Measurements from ENCODE around the gene MICALL2.

Gene MICALL2

GRCh38 chr7:1493571-1493970 is 34.3 kb upstream of the MICALL2 start:
- in situ Hi-C loops (cut with MboI; ENCODE audit: low sequenced_read_pairs) = no loop called here

GRCh38 chr7:1493129-1493528 is 33.9 kb upstream of the MICALL2 start:
- in situ Hi-C loops (cut with MboI; ENCODE audit: low sequenced_read_pairs) = no loop called here

GRCh38 chr7:1492640-1493039 is 33.4 kb upstream of the MICALL2 start:
- in situ Hi-C loops (cut with MboI; ENCODE audit: low sequenced_read_pairs) = no loop called here

GRCh38 chr7:1492221-1492620 is 33.0 kb upstream of the MICALL2 start:
- in situ Hi-C loops (cut with MboI; ENCODE audit: low sequenced_read_pairs) = no loop called here

GRCh38 chr7:1490837-1491236 is 31.6 kb upstream of the MICALL2 start:
- in situ Hi-C loops (cut with MboI; ENCODE audit: low sequenced_read_pairs) = no loop called here

- in situ Hi-C loops (cut with MboI; ENCODE audit: low sequenced_read_pairs) = no loop called here
These were observed 30.1 kb upstream of the MICALL2 start for GRCh38 chr7:1489336-1489735.

- in situ Hi-C loops (cut with MboI; ENCODE audit: low sequenced_read_pairs) = no loop called here
These were observed 28.7 kb upstream of the MICALL2 start for GRCh38 chr7:1488016-1488415.

- in situ Hi-C loops (cut with MboI; ENCODE audit: low sequenced_read_pairs) = no loop called here
These were observed 28.2 kb upstream of the MICALL2 start for GRCh38 chr7:1487466-1487865.

- in situ Hi-C loops (cut with MboI; ENCODE audit: low sequenced_read_pairs) = no loop called here
These were observed 27.3 kb upstream of the MICALL2 start for GRCh38 chr7:1486571-1486970.

GRCh38 chr7:1485156-1485555 is 25.9 kb upstream of the MICALL2 start:
- in situ Hi-C loops (cut with MboI; ENCODE audit: low sequenced_read_pairs) = no loop called here

- in situ Hi-C loops (cut with MboI; ENCODE audit: low sequenced_read_pairs) = no loop called here
These were observed 25.3 kb upstream of the MICALL2 start for GRCh38 chr7:1484569-1484968.

- in situ Hi-C loops (cut with MboI; ENCODE audit: low sequenced_read_pairs) = no loop called here
These were observed 24.6 kb upstream of the MICALL2 start for GRCh38 chr7:1483536-1484505.

GRCh38 chr7:1483079-1483478 is 23.8 kb upstream of the MICALL2 start:
- in situ Hi-C loops (cut with MboI; ENCODE audit: low sequenced_read_pairs) = no loop called here

- in situ Hi-C loops (cut with MboI; ENCODE audit: low sequenced_read_pairs) = no loop called here
These were observed 22.0 kb upstream of the MICALL2 start for GRCh38 chr7:1481300-1481699.

- in situ Hi-C loops (cut with MboI; ENCODE audit: low sequenced_read_pairs) = no loop called here
These were observed 21.4 kb upstream of the MICALL2 start for GRCh38 chr7:1480670-1481069.

- in situ Hi-C loops (cut with MboI; ENCODE audit: low sequenced_read_pairs) = no loop called here
These were observed 20.0 kb upstream of the MICALL2 start for GRCh38 chr7:1479287-1479686.

GRCh38 chr7:1478480-1478879 is 19.2 kb upstream of the MICALL2 start:
- in situ Hi-C loops (cut with MboI; ENCODE audit: low sequenced_read_pairs) = no loop called here

GRCh38 chr7:1476859-1477258 is 17.6 kb upstream of the MICALL2 start:
- in situ Hi-C loops (cut with MboI; ENCODE audit: low sequenced_read_pairs) = no loop called here

GRCh38 chr7:1475991-1476390 is 16.7 kb upstream of the MICALL2 start:
- in situ Hi-C loops (cut with MboI; ENCODE audit: low sequenced_read_pairs) = no loop called here

GRCh38 chr7:1475393-1475792 is 16.1 kb upstream of the MICALL2 start:
- in situ Hi-C loops (cut with MboI; ENCODE audit: low sequenced_read_pairs) = no loop called here

GRCh38 chr7:1474736-1475135 is 15.5 kb upstream of the MICALL2 start:
- in situ Hi-C loops (cut with MboI; ENCODE audit: low sequenced_read_pairs) = no loop called here

- in situ Hi-C loops (cut with MboI; ENCODE audit: low sequenced_read_pairs) = no loop called here
These were observed 14.7 kb upstream of the MICALL2 start for GRCh38 chr7:1473864-1474512.
